K562 (cell line): ENCODE measurements around the gene SLC20A1. TPM values are rescaled to one million over a fixed set of nuclear protein-coding genes. Genes with fewer than 3 reads are reported as not detected.
A peak's percentile ranks its signal among the peaks of the same experiment; 100 is the strongest.

ENCODE experiments used
- ARID1B ChIP-seq: fragments of 450-650 bp; IDR thresholded peaks from 2 replicates; pipeline ENCODE4 v1.6.1; 2016; ENCODE audit warnings: antibody characterized with exemption, mild to moderate bottlenecking, inconsistent platforms
- ATF7 ChIP-seq: fragments of 450-650 bp; IDR thresholded peaks from 2 replicates; pipeline ENCODE4 v1.7.1; 2014; ENCODE audit warnings: mild to moderate bottlenecking, moderate library complexity
- C11orf30 ChIP-seq: fragments of 450-650 bp; IDR thresholded peaks from 2 replicates; pipeline ENCODE4 v1.6.1; 2016; ENCODE audit warnings: low read depth, mild to moderate bottlenecking
- CCAR2 ChIP-seq: fragments of 200-400 bp; formaldehyde crosslinking; IDR thresholded peaks from 2 replicates; pipeline ENCODE4 v1.6.1; 2017; ENCODE audit warnings: mild to moderate bottlenecking, low read depth, low read length
- COPS2 ChIP-seq: fragments of 450-650 bp; conservative IDR thresholded peaks from 2 replicates; pipeline ENCODE4 v1.6.1; 2016; ENCODE audit warnings: mild to moderate bottlenecking, moderate library complexity
- DPF2 ChIP-seq: fragments of 450-650 bp; IDR thresholded peaks from 2 replicates; pipeline ENCODE4 v1.6.1; 2016
- ERF ChIP-seq: fragments of 450-650 bp; formaldehyde crosslinking; IDR thresholded peaks from 2 replicates; pipeline ENCODE4 v1.4.0; 2020; ENCODE audit warnings: mild to moderate bottlenecking, mixed read lengths
- HDAC3 ChIP-seq: fragments of 450-650 bp; IDR thresholded peaks from 2 replicates; pipeline ENCODE4 v1.6.1; 2018; ENCODE audit warnings: borderline replicate concordance, mild to moderate bottlenecking, moderate library complexity; ENCODE audit not compliant: partially characterized antibody
- KAT7 ChIP-seq: sonication (generic); formaldehyde crosslinking; IDR thresholded peaks from 2 replicates; pipeline ENCODE4 v1.8.0; 2022; ENCODE audit warnings: missing genetic modification reagents, mild to moderate bottlenecking, borderline replicate concordance
- NR1H2 ChIP-seq: sonication (generic); formaldehyde crosslinking; IDR thresholded peaks from 2 replicates; pipeline ENCODE4 v1.4.0; 2020; ENCODE audit warnings: mild to moderate bottlenecking, missing genetic modification reagents
- PCBP1 ChIP-seq: fragments of 200-400 bp; formaldehyde crosslinking; IDR thresholded peaks from 2 replicates; pipeline ENCODE4 v1.6.1; 2018; ENCODE audit warnings: mild to moderate bottlenecking, low read depth, low read length; ENCODE audit not compliant: poor library complexity, severe bottlenecking
- RB1 ChIP-seq: fragments of 450-650 bp; IDR thresholded peaks from 2 replicates; pipeline ENCODE4 v1.6.1; 2017; ENCODE audit warnings: low read depth, mild to moderate bottlenecking
- RCOR1 ChIP-seq, 2 experiments: IDR thresholded peaks; 2 replicates each; pipeline ENCODE4 v1.6.1; 2012; ENCODE audit warnings: low read depth in 2 of 2, low read length in 2 of 2, borderline replicate concordance in 1 of 2, improper control_type of control experiment in 1 of 2
- SMARCC2 ChIP-seq: fragments of 450-650 bp; IDR thresholded peaks from 2 replicates; pipeline ENCODE4 v1.6.1; 2017; ENCODE audit warnings: antibody characterized with exemption, moderate library complexity, mild to moderate bottlenecking, low read depth
- SMARCE1 ChIP-seq: fragments of 450-650 bp; IDR thresholded peaks from 2 replicates; pipeline ENCODE4 v1.7.1; 2016; ENCODE audit warnings: mild to moderate bottlenecking
- SREBF2 ChIP-seq: sonication (generic); formaldehyde crosslinking; IDR thresholded peaks from 2 replicates; pipeline ENCODE4 v1.4.0; 2020; ENCODE audit warnings: mild to moderate bottlenecking, missing genetic modification reagents
- TAL1 ChIP-seq: fragments of 450-650 bp; IDR thresholded peaks from 2 replicates; pipeline ENCODE4 v1.6.1; 2016; ENCODE audit warnings: mild to moderate bottlenecking
- TRIM25 ChIP-seq: fragments of 450-650 bp; IDR thresholded peaks from 2 replicates; pipeline ENCODE4 v1.7.0; 2016; ENCODE audit warnings: borderline replicate concordance
- ZEB2 ChIP-seq: fragments of 450-650 bp; IDR thresholded peaks from 2 replicates; pipeline ENCODE4 v1.6.1; 2016
- ZNF3 ChIP-seq: fragments of 250-450 bp; sonication (Bioruptor Pico); IDR thresholded peaks from 2 replicates; pipeline ENCODE4 v1.5.0; 2021; ENCODE audit warnings: mild to moderate bottlenecking, moderate library complexity
- ZNF444 ChIP-seq: fragments of 250-450 bp; sonication (Bioruptor Pico); IDR thresholded peaks from 2 replicates; pipeline ENCODE4 v1.4.0; 2020; ENCODE audit warnings: mild to moderate bottlenecking, moderate library complexity
- ZNF79 ChIP-seq: fragments of 250-450 bp; sonication (Bioruptor Pico); IDR thresholded peaks from 2 replicates; pipeline ENCODE4 v1.4.0; 2020; ENCODE audit warnings: low read depth, mild to moderate bottlenecking, moderate library complexity
- polyA plus RNA-seq, 8 experiments: library from polyadenylated mRNA; depleted of rRNA in 4 of 8; stranded (reverse) in 5 of 8; unstranded in 3 of 8; fragments of >200 nt; fragmentation: Nextera tagmentation in 2 of 8; fragmentation: Illumina TruSeq in 1 of 8; extraction: Ambion mirVana in 2 of 8; extraction: Trizol in 1 of 8; gene quantifications; 2 replicates each; pipeline versions ENCODE4 v1.2.1 to v1.2.3, GENCODE V29; 2011 to 2014; ENCODE audit warnings: inconsistent platforms in 1 of 8, missing spikeins in 1 of 8
- total RNA-seq, 7 experiments: library from RNA; depleted of rRNA in 6 of 7; stranded (reverse); fragments of >200 nt in 6 of 7; fragmentation: Illumina TruSeq in 2 of 7; extraction: Trizol in 2 of 7; gene quantifications; 2 replicates each; pipeline versions ENCODE4 v1.2.1 to v1.2.3, GENCODE V29; 2011 to 2021; ENCODE audit warnings: low replicate concordance in 1 of 7
- TF ChIP-seq, protein P1 (sequence below): fragments of 250-450 bp; sonication (Bioruptor Pico); IDR thresholded peaks from 2 replicates; pipeline ENCODE4 v1.4.0; 2020
- TF ChIP-seq, protein P2 (sequence below): conservative IDR thresholded peaks from 2 replicates; pipeline ENCODE4 v1.6.1; 2011; ENCODE audit warnings: low read depth, mild to moderate bottlenecking, low read length; ENCODE audit not compliant: control insufficient read depth

Gene SLC20A1
- total and polyA plus RNA-seq, 9 of the 15 experiments (the other 6 are each of a cell fraction or from before 2014, with no cell fraction given): 53.8 to 150 (median 74.7) TPM

- TF ChIP-seq C11orf30 (no peak), ATF7 (0 out of 2 replicates have a peak, but pooled peaks have one; percentile 14), ZNF79 (CRISPR knock-in tag) (no peak), PCBP1 (no peak), HDAC3 (no peak), KAT7 (CRISPR knock-in tag) (no peak), ZEB2 (no peak), RB1 (no peak), ARID1B (peak; percentile 40), ZNF3 (CRISPR knock-in tag) (no peak), ZNF444 (no peak), COPS2 (no peak), TAL1 (0 out of 2 replicates have a peak, but pooled peaks have one; percentile 34), SMARCC2 (no peak), NR1H2 (no peak), SREBF2 (CRISPR knock-in tag) (no peak), DPF2 (no peak), ERF (CRISPR knock-in tag) (no peak), RCOR1 (IDR thresholded peaks at IDR 0.05; ENCODE audit: borderline replicate concordance in 1 of 2, low read depth in 2 of 2, low read length in 2 of 2) (peak in 1 of 2 experiments; percentile 4; a peak in 1 of 4 replicates), CCAR2 (no peak), SMARCE1 (no peak), TRIM25 (no peak)
- TF ChIP-seq, protein P1, sequence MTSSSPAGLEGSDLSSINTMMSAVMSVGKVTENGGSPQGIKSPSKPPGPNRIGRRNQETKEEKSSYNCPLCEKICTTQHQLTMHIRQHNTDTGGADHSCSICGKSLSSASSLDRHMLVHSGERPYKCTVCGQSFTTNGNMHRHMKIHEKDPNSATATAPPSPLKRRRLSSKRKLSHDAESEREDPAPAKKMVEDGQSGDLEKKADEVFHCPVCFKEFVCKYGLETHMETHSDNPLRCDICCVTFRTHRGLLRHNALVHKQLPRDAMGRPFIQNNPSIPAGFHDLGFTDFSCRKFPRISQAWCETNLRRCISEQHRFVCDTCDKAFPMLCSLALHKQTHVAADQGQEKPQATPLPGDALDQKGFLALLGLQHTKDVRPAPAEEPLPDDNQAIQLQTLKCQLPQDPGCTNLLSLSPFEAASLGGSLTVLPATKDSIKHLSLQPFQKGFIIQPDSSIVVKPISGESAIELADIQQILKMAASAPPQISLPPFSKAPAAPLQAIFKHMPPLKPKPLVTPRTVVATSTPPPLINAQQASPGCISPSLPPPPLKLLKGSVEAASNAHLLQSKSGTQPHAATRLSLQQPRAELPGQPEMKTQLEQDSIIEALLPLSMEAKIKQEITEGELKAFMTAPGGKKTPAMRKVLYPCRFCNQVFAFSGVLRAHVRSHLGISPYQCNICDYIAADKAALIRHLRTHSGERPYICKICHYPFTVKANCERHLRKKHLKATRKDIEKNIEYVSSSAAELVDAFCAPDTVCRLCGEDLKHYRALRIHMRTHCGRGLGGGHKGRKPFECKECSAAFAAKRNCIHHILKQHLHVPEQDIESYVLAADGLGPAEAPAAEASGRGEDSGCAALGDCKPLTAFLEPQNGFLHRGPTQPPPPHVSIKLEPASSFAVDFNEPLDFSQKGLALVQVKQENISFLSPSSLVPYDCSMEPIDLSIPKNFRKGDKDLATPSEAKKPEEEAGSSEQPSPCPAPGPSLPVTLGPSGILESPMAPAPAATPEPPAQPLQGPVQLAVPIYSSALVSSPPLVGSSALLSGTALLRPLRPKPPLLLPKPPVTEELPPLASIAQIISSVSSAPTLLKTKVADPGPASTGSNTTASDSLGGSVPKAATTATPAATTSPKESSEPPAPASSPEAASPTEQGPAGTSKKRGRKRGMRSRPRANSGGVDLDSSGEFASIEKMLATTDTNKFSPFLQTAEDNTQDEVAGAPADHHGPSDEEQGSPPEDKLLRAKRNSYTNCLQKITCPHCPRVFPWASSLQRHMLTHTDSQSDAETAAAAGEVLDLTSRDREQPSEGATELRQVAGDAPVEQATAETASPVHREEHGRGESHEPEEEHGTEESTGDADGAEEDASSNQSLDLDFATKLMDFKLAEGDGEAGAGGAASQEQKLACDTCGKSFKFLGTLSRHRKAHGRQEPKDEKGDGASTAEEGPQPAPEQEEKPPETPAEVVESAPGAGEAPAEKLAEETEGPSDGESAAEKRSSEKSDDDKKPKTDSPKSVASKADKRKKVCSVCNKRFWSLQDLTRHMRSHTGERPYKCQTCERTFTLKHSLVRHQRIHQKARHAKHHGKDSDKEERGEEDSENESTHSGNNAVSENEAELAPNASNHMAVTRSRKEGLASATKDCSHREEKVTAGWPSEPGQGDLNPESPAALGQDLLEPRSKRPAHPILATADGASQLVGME (CRISPR knock-in tag): no peak
- TF ChIP-seq, protein P2, sequence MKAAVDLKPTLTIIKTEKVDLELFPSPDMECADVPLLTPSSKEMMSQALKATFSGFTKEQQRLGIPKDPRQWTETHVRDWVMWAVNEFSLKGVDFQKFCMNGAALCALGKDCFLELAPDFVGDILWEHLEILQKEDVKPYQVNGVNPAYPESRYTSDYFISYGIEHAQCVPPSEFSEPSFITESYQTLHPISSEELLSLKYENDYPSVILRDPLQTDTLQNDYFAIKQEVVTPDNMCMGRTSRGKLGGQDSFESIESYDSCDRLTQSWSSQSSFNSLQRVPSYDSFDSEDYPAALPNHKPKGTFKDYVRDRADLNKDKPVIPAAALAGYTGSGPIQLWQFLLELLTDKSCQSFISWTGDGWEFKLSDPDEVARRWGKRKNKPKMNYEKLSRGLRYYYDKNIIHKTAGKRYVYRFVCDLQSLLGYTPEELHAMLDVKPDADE: no peak
Measured at GRCh38 chr2:112643488-112643887, 2.3 kb upstream of the SLC20A1 start (continued).
